NCI-H1417 (cell line): ENCODE data around the gene ITGB6.

Experiments used
- DNase-seq, 3 experiments: peaks; one replicate each; lab custom pipeline; 2025; lab: John Stamatoyannopoulos, UW

Gene ITGB6

DNA sequence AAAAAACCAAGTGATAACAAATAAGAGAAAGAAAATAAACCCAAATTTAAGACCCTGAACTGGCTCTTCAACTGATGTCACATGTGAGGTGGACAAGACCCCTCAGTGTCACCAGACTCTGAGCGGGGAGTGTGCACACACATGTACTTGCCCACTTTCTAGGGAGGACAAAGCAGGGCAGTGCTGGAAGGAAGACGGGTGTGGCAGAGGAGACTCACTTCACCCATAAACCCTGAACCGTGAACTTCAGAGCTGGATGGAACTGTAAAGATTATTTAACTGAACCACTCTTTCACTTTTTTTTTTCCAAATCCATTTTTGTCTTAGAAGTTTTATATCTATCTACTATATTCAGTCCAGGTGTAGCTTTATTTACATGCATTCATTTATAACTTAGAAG, 149.9 kb downstream of the ITGB6 start:
- DNase-seq: no peak
